HCT116 (cell line): ENCODE results near the gene MIA2. TPM values are rescaled to one million over a fixed set of nuclear protein-coding genes. Genes with fewer than 3 reads are reported as not detected.

Experiments used
- ATAC-seq: fragments of 200-7000 bp; cut with Tn5 transposase; 2 replicates; pipeline ENCODE4 v1.9.1; 2020; ENCODE audit warnings: mild to moderate bottlenecking, moderate library complexity
- BruUV-seq: library from RNA; stranded (reverse); fragments of 400-500 nt; replicated peaks from 2 replicates; lab custom pipeline; 2021; lab: Mats Ljungman, UMichigan
- CTCF ChIA-PET: fragments of 300-600 bp; sonication (Branson Sonifier 250); formaldehyde crosslinking; loops from one replicate; lab custom pipeline; 2021; ENCODE audit warnings: antibody characterized with exemption; lab: Charles Lee
- POLR2A ChIA-PET: fragments of 300-600, 350-600 bp; sonication (Branson Sonifier 250); formaldehyde crosslinking; loops from one replicate; lab custom pipeline; 2021; ENCODE audit warnings: antibody characterized with exemption; lab: Charles Lee
- RAD21 ChIA-PET, 2 experiments: fragments of 300-600 bp; sonication (Branson Sonifier 250); formaldehyde crosslinking; loops; one replicate each; lab custom pipeline; 2023; ENCODE audit warnings: low total read pairs in 2 of 2; ENCODE audit not compliant: uncharacterized antibody in 2 of 2, unreplicated experiment in 2 of 2, low non-redundant PET in 1 of 2; lab: Charles Lee
- DNase-seq: peaks from one replicate; pipeline ENCODE4 v3.0.0-alpha.2; 2010; ENCODE audit warnings: low read depth, low spot score
- H2AFZ ChIP-seq: fragments of 200-600 bp; shearing (Covaris generic), sonication (generic); 2 replicates; pipeline ENCODE4 v1.6.1; 2017; ENCODE audit warnings: low read depth, mixed run types, mixed read lengths, antibody characterized with exemption, low read length; ENCODE audit not compliant: poor library complexity, severe bottlenecking
- H3K27ac ChIP-seq: 2 replicates; pipeline ENCODE4 v1.5.1; 2012; ENCODE audit warnings: low read depth, low read length
- H3K27me3 ChIP-seq: fragments of 200-600 bp; sonication (generic); 2 replicates; pipeline ENCODE4 v1.6.1; 2016; ENCODE audit warnings: mixed run types, low read length, mixed read lengths; ENCODE audit not compliant: insufficient read depth
- H3K36me3 ChIP-seq, 2 experiments: fragments of 200-500 bp in 1 of 2; fragments of 200-600 bp in 1 of 2; sonication (Bioruptor generic) in 1 of 2; sonication (generic) in 1 of 2; 2 replicates each; pipeline versions ENCODE4 v1.5.1 to v1.6.1; 2014 to 2016; ENCODE audit warnings: low read length in 2 of 2, inconsistent platforms in 1 of 2, mixed read lengths in 1 of 2, mixed run types in 1 of 2; ENCODE audit not compliant: insufficient read depth in 2 of 2, control insufficient read depth in 1 of 2
- H3K4me1 ChIP-seq, 2 experiments: fragments of 200-600 bp in 1 of 2; sonication (generic) in 1 of 2; 2 replicates each; pipeline versions ENCODE4 v1.5.1 to v1.6.1; 2012 to 2017; ENCODE audit warnings: low read length in 2 of 2, inconsistent platforms in 1 of 2, mild to moderate bottlenecking in 1 of 2, mixed read lengths in 1 of 2, mixed run types in 1 of 2, moderate library complexity in 1 of 2; ENCODE audit not compliant: insufficient read depth in 2 of 2, control insufficient read depth in 1 of 2
- H3K4me2 ChIP-seq: fragments of 200-600 bp; sonication (generic); 2 replicates; pipeline ENCODE4 v1.6.1; 2017; ENCODE audit warnings: mixed run types, low read length, mixed read lengths
- H3K4me3 ChIP-seq, 2 experiments: fragments of 200-600 bp in 1 of 2; sonication (generic) in 1 of 2; replicated peaks in 1 of 2; 2 replicates each; pipeline ENCODE4 v1.5.1; 2011 to 2016; ENCODE audit warnings: low read length in 2 of 2, control low read depth in 1 of 2, low read depth in 1 of 2, mild to moderate bottlenecking in 1 of 2, mixed read lengths in 1 of 2, mixed run types in 1 of 2
- H3K79me2 ChIP-seq: fragments of 200-600 bp; sonication (generic); 2 replicates; pipeline ENCODE4 v1.6.1; 2017; ENCODE audit warnings: mild to moderate bottlenecking, mixed run types, low read length, moderate library complexity, mixed read lengths; ENCODE audit not compliant: insufficient read depth
- H3K9ac ChIP-seq: fragments of 200-600 bp; sonication (generic); 2 replicates; pipeline ENCODE4 v1.6.1; 2016; ENCODE audit warnings: low read length, mixed read lengths
- H3K9me2 ChIP-seq: fragments of 200-600 bp; sonication (generic), shearing (Covaris generic); 2 replicates; pipeline ENCODE4 v1.6.1; 2017; ENCODE audit warnings: mixed run types, mild to moderate bottlenecking, moderate library complexity; ENCODE audit not compliant: insufficient read depth
- H3K9me3 ChIP-seq, 2 experiments: fragments of 200-500 bp in 1 of 2; fragments of 200-600 bp in 1 of 2; sonication (Bioruptor generic) in 1 of 2; sonication (generic) in 1 of 2; 2 replicates each; pipeline ENCODE4 v1.6.1; 2014 to 2017; ENCODE audit warnings: low read length in 2 of 2, mixed read lengths in 2 of 2, inconsistent platforms in 1 of 2, low read depth in 1 of 2, mild to moderate bottlenecking in 1 of 2, mixed run types in 1 of 2, moderate library complexity in 1 of 2; ENCODE audit not compliant: control insufficient read depth in 1 of 2, insufficient read depth in 1 of 2
- H4K20me1 ChIP-seq: fragments of 200-600 bp; sonication (generic), shearing (Covaris generic); 2 replicates; pipeline ENCODE4 v1.6.1; 2017; ENCODE audit warnings: mixed run types, mild to moderate bottlenecking, moderate library complexity; ENCODE audit not compliant: insufficient read depth
- CBX3 ChIP-seq: IDR thresholded peaks from 2 replicates; pipeline ENCODE4 v1.6.1; 2012; ENCODE audit warnings: low read depth
- CEBPB ChIP-seq: IDR thresholded peaks from 2 replicates; pipeline ENCODE4 v1.6.1; 2012; ENCODE audit warnings: low read depth
- EGR1 ChIP-seq: IDR thresholded peaks from 2 replicates; pipeline ENCODE4 v1.6.1; 2012; ENCODE audit warnings: low read depth
- ELF1 ChIP-seq: IDR thresholded peaks from 2 replicates; pipeline ENCODE4 v1.6.1; 2012; ENCODE audit warnings: low read depth, borderline replicate concordance
- EZH2 ChIP-seq: fragments of 200-600 bp; sonication (generic); IDR thresholded peaks from 2 replicates; pipeline ENCODE4 v1.6.1; 2017; ENCODE audit warnings: antibody characterized with exemption, mixed run types
- EZH2phosphoT487 ChIP-seq: fragments of 200-600 bp; IDR thresholded peaks from 2 replicates; pipeline ENCODE4 v1.6.1; 2018; ENCODE audit warnings: antibody characterized with exemption, borderline replicate concordance
- FOSL1 ChIP-seq: IDR thresholded peaks from 2 replicates; pipeline ENCODE4 v1.6.1; 2012; ENCODE audit warnings: low read depth
- JUND ChIP-seq: IDR thresholded peaks from 2 replicates; pipeline ENCODE4 v1.6.1; 2012
- POLR2A ChIP-seq: IDR thresholded peaks from 2 replicates; pipeline ENCODE4 v1.7.0; 2011; ENCODE audit warnings: borderline replicate concordance; ENCODE audit not compliant: insufficient read depth, insufficient read length; ENCODE audit errors: extremely low read depth
- RAD21 ChIP-seq: IDR thresholded peaks from 2 replicates; pipeline ENCODE4 v1.6.1; 2012; ENCODE audit warnings: low read depth, mild to moderate bottlenecking
- REST ChIP-seq: IDR thresholded peaks from 2 replicates; pipeline ENCODE4 v1.6.1; 2012; ENCODE audit warnings: low read depth
- SIN3A ChIP-seq: IDR thresholded peaks from 2 replicates; pipeline ENCODE4 v1.6.1; 2012; ENCODE audit warnings: low read depth
- SP1 ChIP-seq: IDR thresholded peaks from 2 replicates; pipeline ENCODE4 v1.6.1; 2012; ENCODE audit warnings: low read depth
- SRF ChIP-seq: IDR thresholded peaks from 2 replicates; pipeline ENCODE4 v1.6.1; 2012; ENCODE audit warnings: low read depth
- TCF7L2 ChIP-seq: IDR thresholded peaks from 2 replicates; pipeline ENCODE4 v1.7.0; 2011; ENCODE audit warnings: borderline replicate concordance, inconsistent platforms; ENCODE audit not compliant: insufficient read depth, insufficient read length; ENCODE audit errors: extremely low read depth
- YY1 ChIP-seq: IDR thresholded peaks from 2 replicates; pipeline ENCODE4 v1.6.1; 2011; ENCODE audit warnings: low read length, low read depth, moderate library complexity, mild to moderate bottlenecking; ENCODE audit not compliant: insufficient replicate concordance; ENCODE audit errors: extremely low read depth
- ZFX ChIP-seq: fragments of 450-650 bp; IDR thresholded peaks from 2 replicates; pipeline ENCODE4 v1.6.1; 2017
- intact Hi-C: fragments of 100-400 bp; cut with micrococcal nuclease; formaldehyde crosslinking; loops from 2 replicates; pipeline ENCODE4 v1.10.0; 2022
- total RNA-seq: library from RNA; stranded (reverse); gene quantifications from one replicate; pipeline ENCODE4 v1.2.1, GENCODE V29; 2021; ENCODE audit not compliant: unreplicated experiment
- TF ChIP-seq, protein P1 (sequence below), 3 experiments: fragments of 200-600 bp in 1 of 3; sonication (generic) in 1 of 3; IDR thresholded peaks in 2 of 3; conservative IDR thresholded peaks in 1 of 3; 2 replicates each; pipeline ENCODE4 v1.5.1; 2012 to 2017; ENCODE audit warnings: low read depth in 2 of 3, low read length in 2 of 3, antibody characterized with exemption in 1 of 3, borderline replicate concordance in 1 of 3, control low read depth in 1 of 3, mild to moderate bottlenecking in 1 of 3, mixed read lengths in 1 of 3, mixed run types in 1 of 3, moderate library complexity in 1 of 3; ENCODE audit not compliant: insufficient read depth in 1 of 3
- TF ChIP-seq, protein P2 (sequence below): IDR thresholded peaks from 2 replicates; pipeline ENCODE4 v1.6.1; 2012

The MIA2 gene
- total RNA-seq, 1 experiment from 2014 or later = 31.1 TPM

- CTCF ChIA-PET = no interaction called here
- Histone ChIP-seq H3K27me3 (no peaks in the 10 kb centered on the region), H3K4me3 (no peak overlapping the region), H3K27ac (no peak overlapping the region), H4K20me1 (no peaks in the 10 kb centered on the region), H3K36me3 (no peaks in the 10 kb centered on the region), H3K9ac (no peak overlapping the region), H2AFZ (no peak overlapping the region), H3K4me2 (no peak overlapping the region), H3K79me2 (no peaks in the 10 kb centered on the region), H3K4me1 (peaks cover 7 to 13% of the 10 kb centered on the region in 2 experiments), H3K9me2 (no peaks in the 10 kb centered on the region), H3K9me3 (no peaks in the 10 kb centered on the region)
- ATAC-seq (no peak), DNase-seq (no peak)
- RAD21 ChIA-PET = interaction anchor here in 1 of 2 experiments (0.6 kb wide), 1 partner anchor 146 kb away, joined by 3 read pairs; no protein-coding TSS in a partner anchor
- no TSS peak for BruUV-seq
- TF ChIP-seq SRF (no peak), SP1 (no peak), POLR2A (no peak), JUND (no peak), CEBPB (no peak), EGR1 (no peak), RAD21 (no peak), FOSL1 (no peak), CBX3 (no peak), REST (no peak), YY1 (no peak), TCF7L2 (no peak), ZFX (no peak), ELF1 (no peak), SIN3A (no peak), EZH2phosphoT487 (no peak), EZH2 (no peak)
- TF ChIP-seq, protein P1, sequence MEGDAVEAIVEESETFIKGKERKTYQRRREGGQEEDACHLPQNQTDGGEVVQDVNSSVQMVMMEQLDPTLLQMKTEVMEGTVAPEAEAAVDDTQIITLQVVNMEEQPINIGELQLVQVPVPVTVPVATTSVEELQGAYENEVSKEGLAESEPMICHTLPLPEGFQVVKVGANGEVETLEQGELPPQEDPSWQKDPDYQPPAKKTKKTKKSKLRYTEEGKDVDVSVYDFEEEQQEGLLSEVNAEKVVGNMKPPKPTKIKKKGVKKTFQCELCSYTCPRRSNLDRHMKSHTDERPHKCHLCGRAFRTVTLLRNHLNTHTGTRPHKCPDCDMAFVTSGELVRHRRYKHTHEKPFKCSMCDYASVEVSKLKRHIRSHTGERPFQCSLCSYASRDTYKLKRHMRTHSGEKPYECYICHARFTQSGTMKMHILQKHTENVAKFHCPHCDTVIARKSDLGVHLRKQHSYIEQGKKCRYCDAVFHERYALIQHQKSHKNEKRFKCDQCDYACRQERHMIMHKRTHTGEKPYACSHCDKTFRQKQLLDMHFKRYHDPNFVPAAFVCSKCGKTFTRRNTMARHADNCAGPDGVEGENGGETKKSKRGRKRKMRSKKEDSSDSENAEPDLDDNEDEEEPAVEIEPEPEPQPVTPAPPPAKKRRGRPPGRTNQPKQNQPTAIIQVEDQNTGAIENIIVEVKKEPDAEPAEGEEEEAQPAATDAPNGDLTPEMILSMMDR (IDR thresholded peaks at IDR 0.05 in 2 of 3, conservative IDR thresholded peaks at IDR 0.05 in 1 of 3; ENCODE audit: borderline replicate concordance in 1 of 3, insufficient read depth in 1 of 3, low read depth in 2 of 3, low read length in 2 of 3) = no peak
- TF ChIP-seq, protein P2, sequence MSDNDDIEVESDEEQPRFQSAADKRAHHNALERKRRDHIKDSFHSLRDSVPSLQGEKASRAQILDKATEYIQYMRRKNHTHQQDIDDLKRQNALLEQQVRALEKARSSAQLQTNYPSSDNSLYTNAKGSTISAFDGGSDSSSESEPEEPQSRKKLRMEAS = no peak
- intact Hi-C loops = no loop called here
- POLR2A ChIA-PET = no interaction called here
Observed at GRCh38 chr14:39372656-39373055, 138.9 kb downstream of the MIA2 start.
